Stimulated activated CD4-positive, alpha-beta T cell treated with anti-CD3 and anti-CD28 coated beads, Interleukin-12 subunit alpha, Interleukin-12 subunit beta, amount 100 ng/mL, for 4 hours (primary cell): ENCODE data around the gene COQ3.

Experiments
- DNase-seq: peaks from one replicate; pipeline ENCODE4 v3.0.0-alpha.2; 2020

Gene COQ3

DNA sequence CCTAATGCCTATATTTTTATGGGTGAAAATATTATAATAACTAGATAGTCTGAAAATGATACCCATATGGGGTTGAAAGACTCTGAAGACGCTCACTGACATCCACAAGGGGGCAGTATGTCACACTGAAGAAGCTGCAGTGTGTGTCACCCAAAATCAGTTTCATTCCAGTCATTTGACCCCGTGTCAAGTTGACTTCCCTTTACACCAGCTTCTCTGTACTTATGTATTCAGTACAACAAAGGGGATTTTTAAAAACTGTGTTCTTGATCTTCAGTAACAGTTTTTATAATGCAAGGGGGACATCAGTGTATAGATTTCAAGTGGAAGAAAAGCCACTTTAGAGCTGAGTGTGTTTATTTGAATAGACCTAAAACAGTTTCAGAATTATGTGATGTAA, 63.8 kb downstream of the COQ3 start:
- DNase-seq, result peak; percentile 28

GRCh38 chr6:99324996-99325395, 69.0 kb downstream of the COQ3 start:
- DNase-seq, result no peak
